GM21717 (cell line): Measurements from ENCODE around the gene KCNMA1.

Experiments used
- ATAC-seq: cut with Tn5 transposase; IDR thresholded peaks from one replicate; pipeline ENCODE4 v1.9.1; 2021; ENCODE audit warnings: mild to moderate bottlenecking, moderate library complexity; ENCODE audit not compliant: unreplicated experiment

Gene KCNMA1

DNA sequence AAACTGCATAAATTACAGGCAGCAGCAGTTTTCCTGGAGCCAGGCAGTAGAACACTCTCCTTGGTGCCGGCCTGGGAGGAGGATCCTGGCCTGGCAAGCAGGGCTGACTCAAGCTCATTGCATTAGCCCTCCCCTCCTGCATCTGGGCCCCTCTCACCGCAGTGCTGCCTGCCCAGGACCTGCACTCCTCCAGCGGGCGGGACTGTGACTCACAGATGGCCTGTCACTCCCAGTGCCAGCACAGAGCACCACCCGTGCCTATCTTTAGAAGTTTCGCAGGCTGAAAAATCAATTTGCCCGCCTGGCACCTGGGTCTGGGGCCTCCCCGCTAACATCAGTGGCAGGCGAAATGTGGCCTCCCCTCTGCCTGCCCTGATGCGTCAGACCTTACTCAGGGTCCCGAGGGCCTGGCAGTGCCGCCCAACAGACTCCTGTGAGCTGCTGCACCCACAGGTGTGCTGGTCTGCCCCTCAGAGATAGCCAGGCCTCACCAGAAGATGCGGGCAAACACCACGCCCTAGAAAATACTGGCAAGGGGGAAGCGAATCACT is 123.8 kb downstream of the KCNMA1 start:
- no peak for ATAC-seq

DNA sequence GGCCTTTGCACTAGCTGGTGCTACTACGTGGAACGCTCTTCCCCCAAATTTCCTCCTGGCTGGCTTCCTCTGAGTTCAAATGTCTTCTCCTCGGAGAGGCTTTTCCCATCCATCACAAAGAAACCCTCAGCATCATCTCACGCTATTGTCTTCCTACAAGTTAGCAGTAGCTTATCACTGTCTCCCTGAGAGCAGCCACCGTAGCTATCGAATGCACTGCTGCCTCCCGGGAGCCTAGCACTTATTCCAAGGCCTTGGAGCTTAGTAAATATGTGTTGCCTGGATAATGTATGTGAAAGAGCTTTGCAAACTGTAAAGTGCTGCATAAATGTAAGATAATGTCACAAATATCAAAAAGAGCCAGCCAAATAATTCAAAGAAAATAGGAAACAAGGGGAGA is 124.4 kb downstream of the KCNMA1 start:
- ATAC-seq: no peak

DNA sequence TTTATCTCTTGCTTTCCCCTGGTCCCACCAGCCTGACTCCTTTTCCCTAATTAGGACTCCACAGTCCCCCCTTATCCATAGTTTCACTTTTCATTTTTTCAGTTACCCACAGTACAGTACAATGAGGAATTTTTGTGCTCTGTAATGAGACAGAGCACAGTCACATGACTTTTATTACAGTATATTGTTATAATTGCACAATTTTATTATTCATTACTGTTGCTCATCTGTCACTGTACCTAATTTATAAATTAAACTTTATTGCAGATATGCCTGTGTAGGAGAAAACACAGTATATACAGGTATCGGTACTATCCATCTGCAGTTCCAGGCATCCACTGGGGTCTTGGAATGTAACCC is 125.4 kb downstream of the KCNMA1 start:
- no peak for ATAC-seq

DNA sequence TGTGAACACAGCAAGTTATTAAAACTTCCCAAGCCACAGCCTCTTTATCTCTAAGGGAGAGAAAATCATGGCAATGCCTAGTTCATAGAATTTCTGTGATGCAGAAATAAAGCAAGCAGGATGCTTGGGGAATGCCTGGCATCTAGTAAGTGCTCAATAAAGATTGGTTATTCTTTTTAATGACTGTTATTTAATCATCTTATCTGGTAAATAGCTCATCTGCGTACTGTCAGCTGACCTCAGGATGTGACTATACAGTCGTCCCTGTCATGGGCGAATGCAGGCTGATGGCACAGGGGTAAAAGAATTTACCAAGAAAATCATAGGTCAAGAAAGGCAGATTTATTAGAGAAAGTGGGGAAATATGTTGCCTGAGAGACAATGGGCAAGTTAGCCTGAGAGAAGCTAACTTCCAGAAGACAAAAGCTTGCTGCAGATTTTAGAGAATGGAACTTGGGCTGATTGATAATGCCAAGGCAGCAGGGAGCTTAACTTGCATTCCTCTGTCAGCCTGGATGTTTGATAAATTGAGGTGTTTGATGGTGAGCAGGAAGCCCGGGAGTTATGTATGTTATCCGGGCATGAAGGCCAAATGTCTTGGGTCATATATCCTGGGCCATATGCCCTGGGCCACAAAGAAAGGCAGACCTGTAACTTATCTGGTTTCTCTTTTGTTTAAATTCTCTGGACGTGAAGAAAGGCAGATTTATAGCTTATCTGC is 126.0 kb downstream of the KCNMA1 start:
- ATAC-seq: no peak

DNA sequence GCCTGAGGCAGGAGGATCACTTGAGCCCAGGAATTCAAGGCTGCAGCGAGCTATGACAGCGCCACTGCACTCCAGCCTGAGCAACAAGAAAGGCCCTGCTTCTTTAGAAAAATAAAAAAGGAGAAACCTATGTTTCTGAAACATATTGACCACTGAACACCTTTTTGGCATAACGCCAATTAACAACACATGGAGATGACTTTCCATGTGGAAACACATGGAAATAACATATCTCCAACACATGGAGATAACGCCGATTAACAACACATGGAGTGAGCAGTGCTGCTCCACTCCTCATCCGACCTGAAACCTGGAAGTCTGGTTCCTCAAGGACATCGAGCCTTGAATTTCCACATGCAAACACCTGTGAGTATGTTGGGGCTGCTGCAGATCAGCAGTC is 126.9 kb downstream of the KCNMA1 start:
- no peak for ATAC-seq

DNA sequence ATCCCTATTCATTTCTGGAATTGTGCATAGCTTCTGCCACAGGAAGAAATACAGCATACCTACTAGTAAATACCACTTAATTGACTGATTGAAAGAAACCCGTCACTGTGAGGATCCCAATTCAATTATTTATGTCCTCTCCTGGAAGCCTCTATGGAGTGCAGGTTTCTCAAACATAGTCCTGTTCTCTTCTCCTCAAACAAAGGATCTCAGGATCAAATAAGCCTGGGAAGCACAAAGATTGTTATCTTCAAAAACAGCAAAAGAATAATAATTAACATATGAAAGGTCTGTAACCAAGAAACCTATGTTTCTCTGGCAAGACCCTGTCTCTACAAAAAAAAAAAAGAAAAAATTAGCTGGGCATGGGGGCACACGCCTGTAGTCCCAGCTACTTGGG is 127.3 kb downstream of the KCNMA1 start:
- no peak for ATAC-seq

DNA sequence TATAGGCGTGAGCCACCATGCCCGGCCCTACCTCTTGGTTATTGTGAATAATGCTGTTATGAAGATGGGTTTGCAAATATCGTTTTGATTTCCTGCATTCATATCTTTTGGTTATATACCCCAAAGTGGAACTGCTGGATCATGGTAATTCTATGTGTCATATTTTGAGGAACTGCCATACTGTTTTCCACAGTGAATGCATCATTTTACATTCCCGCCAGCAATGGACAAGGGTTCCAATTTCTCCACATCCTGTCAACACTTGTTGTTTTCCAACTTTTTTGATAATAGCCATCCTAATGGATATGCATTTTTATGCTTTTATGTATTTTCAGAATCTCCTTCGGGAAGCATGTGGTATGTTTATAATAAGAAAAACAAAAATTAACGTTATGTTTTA is 128.2 kb downstream of the KCNMA1 start:
- ATAC-seq: no peak

DNA sequence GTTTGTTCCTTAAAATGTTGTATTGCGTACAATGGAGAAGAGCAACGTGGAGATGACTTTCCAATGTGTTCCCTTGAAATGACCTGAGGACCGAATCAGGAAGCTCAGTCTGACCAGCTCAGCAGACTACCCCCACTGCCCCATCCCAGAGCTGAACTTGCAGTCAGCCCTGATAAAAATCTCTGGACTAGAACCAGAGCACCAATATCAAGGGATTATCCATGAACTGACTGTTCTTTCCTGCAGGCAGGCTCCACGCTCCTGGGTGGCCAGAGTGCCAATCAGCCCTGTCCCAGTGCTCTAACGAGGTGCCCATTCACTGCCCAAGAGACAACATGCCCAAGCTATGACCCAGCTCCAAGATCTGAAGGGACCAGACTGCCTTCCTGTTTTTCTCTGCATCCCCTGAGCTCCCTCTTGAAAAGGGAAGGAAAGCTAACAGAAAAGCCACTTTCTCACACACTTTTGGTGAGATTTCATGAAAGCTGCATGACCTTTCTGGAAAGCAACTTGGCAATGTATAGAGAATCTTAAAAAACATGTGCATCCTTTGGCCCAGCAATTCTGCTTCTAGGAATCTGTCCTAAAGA is 130.2 kb downstream of the KCNMA1 start:
- ATAC-seq: no peak

DNA sequence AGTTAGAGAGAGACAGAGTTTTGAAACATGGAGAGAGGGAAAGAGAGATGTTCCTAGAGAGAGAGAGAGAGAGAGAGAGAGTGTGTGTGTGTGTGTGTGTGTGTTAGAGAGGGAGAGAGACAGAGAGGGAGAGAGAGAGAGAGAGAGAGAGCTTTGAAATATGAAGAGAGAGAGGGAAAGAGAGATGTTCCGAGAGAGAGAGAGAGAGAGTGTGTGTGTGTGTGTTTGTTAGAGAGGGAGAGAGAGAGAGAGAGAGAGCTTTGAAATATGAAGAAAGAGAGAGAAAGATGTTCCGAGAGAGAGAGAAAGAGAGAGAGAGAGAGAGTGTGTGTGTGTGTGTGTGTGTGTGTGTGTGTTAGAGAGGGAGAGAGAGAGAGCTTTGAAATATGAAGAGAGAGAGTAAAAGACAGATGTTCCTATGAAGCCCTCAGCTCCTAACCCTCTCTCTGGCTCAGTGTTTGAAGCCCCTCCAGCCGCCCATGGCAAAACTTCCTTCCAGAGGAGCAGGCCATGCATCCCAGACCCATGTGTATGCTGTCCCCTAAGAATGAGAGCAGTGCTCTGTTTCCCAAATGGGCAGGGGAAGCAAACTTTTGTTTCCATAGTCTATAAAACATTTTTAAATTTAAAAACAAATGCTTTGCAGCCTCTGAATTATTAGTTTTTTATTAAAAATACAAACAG is 130.9 kb downstream of the KCNMA1 start:
- no peak for ATAC-seq

DNA sequence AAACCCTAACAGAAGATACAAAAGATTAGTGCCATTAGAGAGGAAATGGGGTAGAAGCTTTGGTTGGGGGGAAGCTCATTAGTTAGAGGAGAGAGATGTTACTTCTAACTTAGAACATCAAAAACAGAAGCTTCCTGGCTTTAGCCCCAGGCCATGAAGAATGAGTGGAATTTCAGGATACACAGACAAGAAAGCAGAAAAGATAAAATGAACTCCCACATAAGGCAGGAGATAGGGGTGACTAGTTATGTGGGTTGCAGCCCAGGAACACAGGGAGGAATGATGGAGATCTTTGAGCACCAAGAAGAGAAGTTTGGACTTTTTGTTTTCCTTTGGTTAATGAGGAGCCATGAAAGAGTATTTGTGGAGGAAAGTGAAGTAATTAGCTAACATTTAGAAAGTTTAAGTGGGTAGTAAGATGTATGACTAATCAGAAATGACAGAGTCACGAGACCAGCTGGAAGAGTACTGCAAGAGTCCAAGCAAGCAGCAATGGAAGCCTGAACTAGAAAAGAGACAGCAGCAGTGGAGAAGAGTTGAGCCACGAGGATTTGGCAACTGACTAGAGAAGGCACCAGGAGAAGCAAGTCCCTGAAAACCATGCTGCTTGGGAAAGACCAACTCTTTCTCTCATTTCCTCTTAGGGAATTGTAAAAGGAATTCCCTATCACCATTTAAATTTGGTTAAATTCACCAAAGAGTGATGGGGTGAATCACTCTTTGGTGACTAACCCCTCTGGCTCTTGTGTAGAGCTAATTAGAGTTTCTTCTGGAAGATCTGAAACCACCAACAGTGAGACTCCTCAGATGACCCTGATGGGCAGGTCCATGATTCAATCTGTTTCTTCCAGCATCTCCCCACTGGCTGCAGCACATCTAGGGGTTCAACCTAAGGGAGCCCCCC is 131.9 kb downstream of the KCNMA1 start:
- no peak for ATAC-seq

DNA sequence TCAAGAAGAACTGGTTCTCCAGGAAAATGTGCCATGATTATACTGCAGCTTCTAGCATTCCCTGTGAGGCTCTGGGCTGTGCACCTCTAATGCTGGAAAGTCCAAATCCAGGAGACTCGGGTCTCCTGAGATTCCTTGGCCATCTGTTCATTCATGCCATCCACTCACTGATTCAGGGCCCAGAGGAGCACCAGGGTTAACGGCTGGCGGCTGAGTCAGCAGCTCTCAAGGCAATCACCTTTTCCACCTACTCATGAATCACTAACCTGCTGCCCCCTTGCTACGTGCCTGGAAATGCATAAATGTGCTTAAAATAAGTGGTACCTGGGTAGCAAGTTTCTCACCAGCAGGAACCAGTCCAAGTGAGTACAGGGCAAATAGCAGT is 132.7 kb downstream of the KCNMA1 start:
- ATAC-seq: no peak

DNA sequence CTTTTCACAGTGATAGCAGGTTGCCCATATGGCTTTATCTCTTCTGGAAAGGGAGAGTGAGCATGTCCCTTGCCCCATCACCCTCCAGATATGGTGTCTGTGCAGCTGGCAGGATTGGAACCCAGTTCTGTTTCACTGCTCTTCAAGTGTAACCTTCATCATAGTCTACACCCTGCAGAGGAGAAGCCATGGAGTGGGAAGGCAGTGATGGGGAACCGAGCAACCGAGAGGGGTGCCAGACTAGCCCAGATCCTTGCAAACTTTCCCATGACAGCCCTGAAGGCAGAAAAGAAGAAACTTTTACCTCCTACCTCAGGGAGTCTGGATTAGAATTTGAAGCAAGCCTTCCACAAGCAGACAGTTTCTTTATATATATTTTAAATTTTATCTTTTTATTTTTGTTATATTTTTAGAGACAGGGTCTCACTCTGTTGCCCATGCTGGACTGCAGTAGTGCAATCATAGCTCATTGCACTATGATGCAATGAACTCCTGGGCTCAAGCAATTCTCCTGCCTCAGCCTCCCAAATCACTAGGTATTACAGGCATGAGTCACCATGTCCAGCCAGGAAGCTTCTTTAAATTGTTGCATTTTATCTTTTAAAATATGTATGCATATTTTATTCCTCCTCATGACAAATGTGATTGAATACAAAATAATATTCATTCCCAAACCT is 133.3 kb downstream of the KCNMA1 start:
- ATAC-seq: no peak

DNA sequence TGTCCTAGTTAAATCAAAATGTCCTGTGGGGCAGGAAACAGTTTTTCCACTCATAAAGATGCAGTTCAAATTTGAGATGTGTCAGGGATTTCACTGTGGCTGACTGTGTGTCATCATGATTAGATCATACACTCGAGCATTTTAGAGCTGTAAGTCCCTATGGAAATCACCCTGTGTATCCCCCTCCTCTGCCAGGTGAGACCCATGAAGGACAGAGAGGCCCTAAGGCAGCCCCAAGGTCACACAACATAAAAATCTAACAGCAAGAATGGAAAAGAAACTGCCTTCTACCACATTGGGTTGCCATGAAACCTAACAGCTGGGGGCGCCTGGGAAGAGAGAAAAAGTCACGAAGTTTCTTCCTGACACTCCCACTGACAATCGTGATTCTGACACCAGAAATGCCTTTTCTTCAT is 135.8 kb downstream of the KCNMA1 start:
- ATAC-seq: no peak

DNA sequence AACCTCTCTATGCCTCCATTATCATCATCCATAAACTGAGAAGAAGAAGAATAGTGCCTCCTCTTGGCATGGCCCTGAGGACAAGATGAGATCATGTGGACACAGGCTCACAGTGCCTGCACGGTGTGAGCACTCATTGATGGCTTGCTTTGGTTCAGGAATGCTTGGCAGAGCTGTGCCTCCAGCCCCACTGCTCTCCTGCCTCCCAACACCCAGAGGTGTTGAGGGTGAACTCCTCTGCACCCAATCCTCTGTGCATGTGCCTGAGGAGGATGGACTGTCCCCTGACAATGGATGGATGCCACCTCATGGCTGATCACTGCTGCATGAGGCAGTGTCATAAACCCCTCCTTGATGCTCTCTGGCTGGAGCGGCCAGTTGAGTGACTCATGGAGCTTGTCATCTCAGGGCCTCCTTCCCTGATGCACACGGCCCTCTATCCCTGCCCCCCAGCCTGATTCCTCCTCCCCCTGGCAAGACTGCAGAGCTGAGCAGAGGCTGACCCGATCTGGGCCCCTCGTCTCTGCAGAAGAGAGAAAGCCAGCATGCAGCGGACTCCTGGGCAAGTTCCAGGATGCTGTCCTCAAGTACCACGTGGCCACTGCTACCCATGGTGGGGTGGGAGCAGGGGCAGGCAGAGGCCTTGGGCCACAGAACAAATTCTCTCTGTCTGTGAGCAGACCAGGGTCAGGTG is 136.3 kb downstream of the KCNMA1 start:
- ATAC-seq: no peak

DNA sequence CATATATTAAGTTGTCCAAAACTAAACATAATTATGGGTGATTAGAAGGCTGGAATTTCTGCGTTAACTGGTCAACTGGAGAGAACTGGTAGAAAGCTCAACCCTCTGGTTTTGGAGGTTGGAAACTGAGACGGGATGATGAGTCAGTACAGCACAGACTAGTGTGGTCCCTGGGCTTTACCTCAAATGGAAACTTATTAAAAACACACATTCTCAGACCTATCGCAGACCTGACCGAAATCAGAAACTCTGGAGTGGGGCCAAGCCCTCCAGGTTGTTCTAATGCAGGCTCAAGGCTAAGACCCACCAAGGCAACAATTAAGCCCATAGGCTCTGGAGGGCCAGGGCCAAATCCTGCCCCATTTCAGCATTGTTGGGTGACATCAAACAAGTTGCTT is 136.9 kb downstream of the KCNMA1 start:
- ATAC-seq: peak; percentile 51

DNA sequence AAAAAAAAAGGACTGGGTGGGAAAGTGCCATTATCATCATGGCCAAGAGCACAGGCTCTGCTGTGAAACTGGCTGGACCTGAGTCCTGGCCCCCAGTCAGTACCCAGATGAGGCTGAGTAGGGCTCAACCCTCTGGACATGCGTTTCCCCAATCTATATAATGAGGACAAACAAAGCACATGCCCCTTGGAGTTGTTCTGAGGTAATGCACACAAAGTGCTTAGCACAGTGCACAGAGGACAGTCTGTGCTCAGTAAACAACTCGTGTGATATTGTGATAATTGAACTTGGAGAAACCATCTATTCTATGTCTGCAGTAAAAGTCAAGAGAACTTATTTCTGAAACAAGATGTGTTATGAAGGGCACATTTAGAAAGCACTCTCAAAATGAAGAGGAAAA is 138.8 kb downstream of the KCNMA1 start:
- ATAC-seq: no peak

DNA sequence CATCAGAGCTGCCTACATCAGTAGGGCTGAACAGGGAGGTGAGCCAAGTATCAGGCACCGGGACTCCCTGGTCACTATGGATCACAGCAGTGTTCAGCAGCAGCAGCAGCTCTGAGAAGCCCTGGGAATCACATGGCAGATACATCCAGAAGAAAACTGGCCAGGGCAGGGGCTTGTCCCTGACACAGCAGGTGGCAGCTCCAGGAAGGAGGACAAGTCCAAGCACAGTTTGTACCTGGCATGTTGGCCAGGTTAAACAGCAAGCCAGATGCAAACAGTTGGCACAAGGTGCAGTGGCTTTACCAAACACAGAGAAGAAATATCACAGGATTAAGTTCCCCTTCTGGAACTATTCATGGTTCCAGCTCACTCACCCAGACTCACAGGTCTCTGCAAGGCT is 139.4 kb downstream of the KCNMA1 start:
- ATAC-seq: no peak

DNA sequence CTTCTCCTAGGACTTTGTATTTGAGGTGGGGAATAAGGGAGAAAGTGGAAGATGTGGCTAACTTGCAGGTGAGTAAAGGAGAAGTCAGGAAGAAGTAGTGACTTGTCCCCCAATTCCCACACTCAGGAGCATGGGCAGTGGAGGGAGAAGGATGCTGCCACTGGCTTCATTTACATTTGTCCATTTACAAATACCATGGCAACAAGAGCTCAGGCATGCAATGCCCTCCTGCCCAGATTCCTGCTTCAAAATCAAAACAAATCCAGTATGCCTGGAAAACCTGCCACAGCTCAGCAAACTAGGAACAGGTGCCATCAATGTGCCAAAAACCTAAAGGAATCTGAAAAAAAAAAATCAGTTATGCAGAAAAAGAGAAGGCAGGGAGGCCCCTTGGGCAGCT is 139.9 kb downstream of the KCNMA1 start:
- no peak for ATAC-seq

DNA sequence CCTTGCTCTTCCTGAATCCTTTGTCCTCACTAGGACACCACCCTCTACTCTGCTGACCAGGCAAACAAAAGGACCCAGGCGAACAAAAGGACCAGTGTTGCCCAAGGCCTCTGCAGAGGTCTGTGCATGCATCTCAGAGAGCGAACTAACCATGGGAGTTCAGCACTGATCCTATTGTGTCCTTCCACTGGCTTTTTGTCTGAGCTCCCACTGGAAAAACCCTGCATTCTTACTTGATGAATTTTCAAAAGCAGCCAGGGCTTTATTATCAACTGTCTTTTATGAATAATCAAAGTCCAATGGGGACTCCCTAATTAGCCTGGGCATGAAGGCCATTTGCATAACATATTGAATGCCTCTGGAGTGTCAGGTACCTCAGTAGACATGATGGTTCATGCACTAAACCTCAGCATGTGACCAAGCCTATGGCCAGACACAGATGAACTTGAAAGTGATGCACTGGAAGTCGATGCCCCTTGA is 140.6 kb downstream of the KCNMA1 start:
- no peak for ATAC-seq
